ENCODE results near the gene NR5A2. TPM values are rescaled to one million over a fixed set of nuclear protein-coding genes. Genes with fewer than 3 reads are reported as not detected.

NR5A2 gene
- total RNA-seq, 1 donor from 2014 or later, result not detected

- H3K4me3 ChIP-seq (ENCODE audit: low read depth, low read length), result no peak overlapping the region
- no peak for TF ChIP-seq CTCF (conservative IDR thresholded peaks at IDR 0.05; ENCODE audit: low read depth, low read length)
- no peak for DNase-seq (ENCODE audit: low read depth)
These were observed 118.6 kb downstream of the NR5A2 start for GRCh38 chr1:200146100-200146499.

GRCh38 chr1:200147094-200147493 is 119.6 kb downstream of the NR5A2 start:
- TF ChIP-seq CTCF (conservative IDR thresholded peaks at IDR 0.05; ENCODE audit: low read depth, low read length), result no peak
- no peak for DNase-seq (ENCODE audit: low read depth)
- H3K4me3 ChIP-seq (ENCODE audit: low read depth, low read length), result no peak overlapping the region

- H3K4me3 ChIP-seq (ENCODE audit: low read depth, low read length), result no peak overlapping the region
- no peak for DNase-seq (ENCODE audit: low read depth)
- no peak for TF ChIP-seq CTCF (conservative IDR thresholded peaks at IDR 0.05; ENCODE audit: low read depth, low read length)
These were observed 120.2 kb downstream of the NR5A2 start for GRCh38 chr1:200147742-200148141.

- H3K4me3 ChIP-seq (ENCODE audit: low read depth, low read length), result no peak overlapping the region
- no peak for DNase-seq (ENCODE audit: low read depth)
These were observed 122.5 kb downstream of the NR5A2 start for GRCh38 chr1:200150006-200150405.

GRCh38 chr1:200150721-200151120 is 123.2 kb downstream of the NR5A2 start:
- H3K4me3 ChIP-seq (ENCODE audit: low read depth, low read length), result no peak overlapping the region
- DNase-seq (ENCODE audit: low read depth), result peak; percentile 75

More at GRCh38 chr1:200150006-200150405, 122.5 kb downstream of the NR5A2 start:
- no peak for TF ChIP-seq CTCF (conservative IDR thresholded peaks at IDR 0.05; ENCODE audit: low read depth, low read length)

GRCh38 chr1:200152336-200152735 is 124.8 kb downstream of the NR5A2 start:
- H3K4me3 ChIP-seq (ENCODE audit: low read depth, low read length), result no peak overlapping the region
- no peak for TF ChIP-seq CTCF (conservative IDR thresholded peaks at IDR 0.05; ENCODE audit: low read depth, low read length)
- no peak for DNase-seq (ENCODE audit: low read depth)

More at GRCh38 chr1:200150721-200151120, 123.2 kb downstream of the NR5A2 start:
- TF ChIP-seq CTCF (conservative IDR thresholded peaks at IDR 0.05; ENCODE audit: low read depth, low read length), result no peak

- DNase-seq (ENCODE audit: low read depth), result no peak
- H3K4me3 ChIP-seq (ENCODE audit: low read depth, low read length), result no peak overlapping the region
- no peak for TF ChIP-seq CTCF (conservative IDR thresholded peaks at IDR 0.05; ENCODE audit: low read depth, low read length)
These were observed 126.0 kb downstream of the NR5A2 start for GRCh38 chr1:200153277-200154055.
